Astrocyte (in vitro differentiated cells and primary cell): ENCODE measurements around the gene TK1. TPM values are rescaled to one million over a fixed set of nuclear protein-coding genes. Genes with fewer than 3 reads are reported as not detected.

Source experiments
- DNase-seq: peaks from one replicate; pipeline ENCODE4 v3.0.0-alpha.2; 2010; ENCODE audit warnings: low read depth
- FAIRE-seq: peaks from 2 replicates; lab custom pipeline; 2011; peaks lifted over from hg19 to GRCh38; lab: Jason Lieb, UNC
- H2AFZ ChIP-seq: 2 replicates; pipeline ENCODE4 v1.6.0; 2012; ENCODE audit warnings: low read depth, low read length, inconsistent platforms
- H3K27ac ChIP-seq: 2 replicates; pipeline ENCODE4 v1.5.1; 2011; ENCODE audit warnings: low read depth, low read length, inconsistent platforms
- H3K27me3 ChIP-seq: 2 replicates; pipeline ENCODE4 v1.6.0; 2011; ENCODE audit warnings: low read length, inconsistent platforms; ENCODE audit not compliant: insufficient read depth
- H3K36me3 ChIP-seq: 2 replicates; pipeline ENCODE4 v1.5.1; 2011; ENCODE audit warnings: low read length, inconsistent platforms; ENCODE audit not compliant: insufficient read depth
- H3K4me1 ChIP-seq: 2 replicates; pipeline ENCODE4 v1.5.1; 2011; ENCODE audit warnings: low read length, inconsistent platforms; ENCODE audit not compliant: insufficient read depth
- H3K4me2 ChIP-seq: 2 replicates; pipeline ENCODE4 v1.6.0; 2012; ENCODE audit warnings: low read length, inconsistent platforms
- H3K4me3 ChIP-seq: 2 replicates; pipeline ENCODE4 v1.5.1; 2011; ENCODE audit warnings: low read depth, mild to moderate bottlenecking, low read length, inconsistent platforms; ENCODE audit not compliant: insufficient read depth
- H3K79me2 ChIP-seq: 2 replicates; pipeline ENCODE4 v1.6.0; 2012; ENCODE audit warnings: mild to moderate bottlenecking, low read length, inconsistent platforms; ENCODE audit not compliant: insufficient read depth
- H3K9ac ChIP-seq: 2 replicates; pipeline ENCODE4 v1.6.0; 2012; ENCODE audit warnings: mild to moderate bottlenecking, low read length, inconsistent platforms
- H3K9me3 ChIP-seq: 2 replicates; pipeline ENCODE4 v1.5.1; 2012; ENCODE audit warnings: low read depth, mild to moderate bottlenecking, low read length, inconsistent platforms; ENCODE audit not compliant: insufficient read depth
- H4K20me1 ChIP-seq: 2 replicates; pipeline ENCODE4 v1.6.0; 2012; ENCODE audit warnings: low read length, inconsistent platforms; ENCODE audit not compliant: insufficient read depth
- H3K27ac Mint-ChIP-seq: one replicate; pipeline ENCODE4 v1.8.0; 2021; ENCODE audit warnings: mild to moderate bottlenecking, mixed read lengths; ENCODE audit not compliant: unreplicated experiment
- H3K27me3 Mint-ChIP-seq: one replicate; pipeline ENCODE4 v1.8.0; 2021; ENCODE audit warnings: low read depth, mixed read lengths; ENCODE audit not compliant: unreplicated experiment
- H3K36me3 Mint-ChIP-seq: one replicate; pipeline ENCODE4 v1.8.0; 2021; ENCODE audit warnings: low read depth, mixed read lengths; ENCODE audit not compliant: unreplicated experiment
- H3K4me1 Mint-ChIP-seq: one replicate; pipeline ENCODE4 v1.8.0; 2021; ENCODE audit warnings: low read depth, mixed read lengths; ENCODE audit not compliant: unreplicated experiment
- H3K4me3 Mint-ChIP-seq: one replicate; pipeline ENCODE4 v1.8.0; 2021; ENCODE audit warnings: mild to moderate bottlenecking, moderate library complexity, mixed read lengths; ENCODE audit not compliant: unreplicated experiment
- H3K9me3 Mint-ChIP-seq: one replicate; pipeline ENCODE4 v1.8.0; 2021; ENCODE audit warnings: mild to moderate bottlenecking, mixed read lengths; ENCODE audit not compliant: unreplicated experiment
- EZH2 ChIP-seq: IDR thresholded peaks from 2 replicates; pipeline ENCODE4 v1.6.1; 2012; ENCODE audit warnings: mild to moderate bottlenecking, low read length, inconsistent platforms; ENCODE audit not compliant: insufficient read depth
- total RNA-seq: library from RNA; stranded (reverse); gene quantifications from 2 replicates; pipeline ENCODE4 v1.2.1, GENCODE V29; 2021
- TF ChIP-seq, protein P1 (sequence below): IDR thresholded peaks from 2 replicates; pipeline ENCODE4 v1.5.1; 2011; ENCODE audit warnings: low read depth, mild to moderate bottlenecking, inconsistent platforms, low read length, moderate library complexity; ENCODE audit not compliant: insufficient read depth

TK1 gene
- total RNA-seq, 1 donor from 2014 or later, result 7.5 TPM

DNA sequence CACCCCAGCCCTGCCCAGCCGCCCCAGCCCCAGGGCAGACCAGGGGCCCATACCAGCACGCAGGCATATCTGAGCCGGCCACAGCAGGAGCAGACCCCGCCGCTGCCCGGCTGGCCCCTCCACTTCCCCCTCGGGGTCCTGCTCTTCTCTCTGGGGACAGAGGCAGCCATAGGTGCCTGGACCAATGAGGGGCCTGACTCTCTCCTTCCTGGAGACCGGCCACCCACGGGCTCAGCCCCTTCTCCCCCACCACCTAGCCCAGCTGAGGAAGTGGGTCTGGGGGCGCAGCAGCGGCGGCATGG, 62.1 kb downstream of the TK1 start:
- Histone ChIP-seq H3K9ac (no peak overlapping the region), H3K79me2 (no peaks in the 10 kb centered on the region), H3K9me3 (no peaks in the 10 kb centered on the region), H2AFZ (no peak overlapping the region), H3K36me3 (no peaks in the 10 kb centered on the region), H3K27ac (no peak overlapping the region), H3K27me3 (peaks cover 7% of the 10 kb centered on the region), H3K4me1 (peaks cover 11% of the 10 kb centered on the region), H4K20me1 (no peaks in the 10 kb centered on the region), H3K4me3 (no peak overlapping the region), H3K4me2 (no peak overlapping the region)
- Mint-ChIP-seq H3K36me3 (peaks cover 4% of the 10 kb centered on the region), H3K9me3 (no peaks in the 10 kb centered on the region), H3K27me3 (no peaks in the 10 kb centered on the region), H3K4me1 (peaks cover 2% of the 10 kb centered on the region), H3K4me3 (no peak overlapping the region), H3K27ac (no peak overlapping the region)
- FAIRE-seq, result no peak
- DNase-seq, result no peak
- TF ChIP-seq EZH2, result no peak
- TF ChIP-seq, protein P1, sequence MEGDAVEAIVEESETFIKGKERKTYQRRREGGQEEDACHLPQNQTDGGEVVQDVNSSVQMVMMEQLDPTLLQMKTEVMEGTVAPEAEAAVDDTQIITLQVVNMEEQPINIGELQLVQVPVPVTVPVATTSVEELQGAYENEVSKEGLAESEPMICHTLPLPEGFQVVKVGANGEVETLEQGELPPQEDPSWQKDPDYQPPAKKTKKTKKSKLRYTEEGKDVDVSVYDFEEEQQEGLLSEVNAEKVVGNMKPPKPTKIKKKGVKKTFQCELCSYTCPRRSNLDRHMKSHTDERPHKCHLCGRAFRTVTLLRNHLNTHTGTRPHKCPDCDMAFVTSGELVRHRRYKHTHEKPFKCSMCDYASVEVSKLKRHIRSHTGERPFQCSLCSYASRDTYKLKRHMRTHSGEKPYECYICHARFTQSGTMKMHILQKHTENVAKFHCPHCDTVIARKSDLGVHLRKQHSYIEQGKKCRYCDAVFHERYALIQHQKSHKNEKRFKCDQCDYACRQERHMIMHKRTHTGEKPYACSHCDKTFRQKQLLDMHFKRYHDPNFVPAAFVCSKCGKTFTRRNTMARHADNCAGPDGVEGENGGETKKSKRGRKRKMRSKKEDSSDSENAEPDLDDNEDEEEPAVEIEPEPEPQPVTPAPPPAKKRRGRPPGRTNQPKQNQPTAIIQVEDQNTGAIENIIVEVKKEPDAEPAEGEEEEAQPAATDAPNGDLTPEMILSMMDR, result no peak

Other genes with a start within 250 kb of the TK1 start
- 6.3 and 7.3 TPM in 2 replicates for gene TNRC6C, start 228.3 kb downstream of the TK1 start, total RNA-seq
- gene TMC6, start 58.3 kb downstream of the TK1 start, total RNA-seq, result 54.8 and 61.7 TPM in 2 replicates
- 0.27 and 0.38 TPM in 2 replicates for gene TMC8, start 56.3 kb downstream of the TK1 start, total RNA-seq
- gene C17orf99, start 40.7 kb downstream of the TK1 start, total RNA-seq, result not detected in 2 replicates
- 75.0 and 82.2 TPM in 2 replicates for gene SYNGR2, start 18.5 kb downstream of the TK1 start, total RNA-seq
- gene AFMID, start 310 bp upstream of the TK1 start, total RNA-seq, result 48.5 and 53.7 TPM in 2 replicates
- 3.3 and 5.8 TPM in 2 replicates for gene BIRC5, start 27.2 kb upstream of the TK1 start, total RNA-seq
- gene TMEM235, start 44.6 kb upstream of the TK1 start, total RNA-seq, result not detected in 2 replicates
- 13.4 and 16.7 TPM in 2 replicates for gene SOCS3, start 173.0 kb upstream of the TK1 start, total RNA-seq
- 31.3 and 32.0 TPM in 2 replicates for gene PGS1, start 191.6 kb upstream of the TK1 start, total RNA-seq